Activated CD8-positive, alpha-beta memory T cell treated with anti-CD3 and anti-CD28 coated beads, Interleukin-2, amount 50 U/mL, for 4 hours (primary cell): ENCODE results near the gene DCLK2.

Experiments used
- DNase-seq: peaks from one replicate; pipeline ENCODE4 v3.0.0-alpha.2; 2020

DCLK2 gene

DNA sequence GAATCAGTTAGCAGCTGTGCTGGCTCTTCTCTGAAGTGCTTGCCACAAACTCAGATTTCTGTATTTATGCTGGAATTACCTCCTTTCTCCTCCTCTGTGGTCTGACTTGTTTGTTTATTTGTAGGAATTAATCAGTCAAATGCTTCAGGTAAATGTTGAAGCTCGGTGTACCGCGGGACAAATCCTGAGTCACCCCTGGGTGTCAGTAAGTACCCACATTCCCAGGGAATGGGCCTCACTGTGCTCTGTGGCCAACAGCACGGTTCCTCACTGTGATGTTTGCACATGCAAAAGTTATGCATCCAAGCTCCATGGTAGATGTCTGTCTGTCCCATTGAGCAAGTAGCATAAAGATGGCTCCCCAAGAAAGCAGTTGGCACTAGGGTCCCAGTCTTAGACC lies 169.9 kb downstream of the DCLK2 start:
- no peak for DNase-seq

DNA sequence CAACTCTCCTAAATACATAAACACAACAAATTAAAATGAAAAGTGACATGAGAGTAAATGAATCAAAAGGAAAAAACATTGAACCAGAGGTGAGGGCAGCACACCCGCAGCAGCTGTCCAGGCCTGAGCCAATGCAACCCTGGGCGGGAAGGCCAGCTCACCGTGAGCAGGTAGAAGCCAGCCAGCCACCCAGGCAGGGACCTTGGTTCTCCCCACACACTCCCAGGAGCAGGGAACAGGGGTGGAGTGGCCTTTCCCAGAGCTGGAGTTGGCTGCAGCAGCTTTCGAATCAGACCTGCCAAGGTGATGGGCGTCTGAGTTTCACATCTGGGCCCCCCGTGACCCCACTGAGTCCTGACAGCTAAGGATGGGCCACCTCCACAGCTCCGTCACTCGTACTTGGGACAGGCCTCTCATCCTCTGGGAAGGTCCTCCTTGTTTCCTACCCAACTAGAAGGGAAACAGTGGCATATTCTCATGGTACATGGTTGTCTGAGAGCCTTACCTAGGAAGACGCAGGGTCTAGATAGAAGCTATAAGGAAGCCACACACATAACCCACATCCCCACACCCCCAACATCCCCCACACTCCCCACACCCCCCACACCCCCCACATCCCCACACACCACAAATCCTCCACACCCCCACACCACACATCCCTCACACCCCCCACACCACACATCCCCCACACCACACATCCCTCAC lies 172.2 kb downstream of the DCLK2 start:
- no peak for DNase-seq

DNA sequence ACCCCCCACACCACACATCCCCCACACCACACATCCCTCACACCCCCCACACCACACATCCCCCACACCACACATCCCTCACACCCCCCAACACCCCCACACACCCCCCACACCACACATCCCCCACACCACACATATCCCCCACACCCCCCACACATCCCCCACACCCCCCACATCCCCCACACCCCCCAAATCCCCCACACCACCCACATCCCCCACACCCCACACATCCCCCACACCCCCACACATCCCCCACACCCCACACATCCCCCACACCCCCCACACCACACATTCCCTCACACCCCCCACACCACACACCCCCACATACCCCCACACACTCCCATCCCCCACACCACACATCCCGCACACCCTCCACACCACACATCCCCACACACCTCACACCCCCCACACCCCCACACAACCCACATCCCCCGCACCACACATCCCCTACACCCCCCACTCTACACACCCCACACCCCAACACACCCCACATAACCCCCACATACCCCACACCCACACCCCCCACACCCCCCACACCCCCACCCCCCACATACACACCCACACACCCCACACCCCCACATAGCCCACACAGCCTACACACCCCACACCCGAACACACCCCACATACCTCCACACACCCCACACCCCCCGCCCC lies 172.9 kb downstream of the DCLK2 start:
- no peak for DNase-seq

DNA sequence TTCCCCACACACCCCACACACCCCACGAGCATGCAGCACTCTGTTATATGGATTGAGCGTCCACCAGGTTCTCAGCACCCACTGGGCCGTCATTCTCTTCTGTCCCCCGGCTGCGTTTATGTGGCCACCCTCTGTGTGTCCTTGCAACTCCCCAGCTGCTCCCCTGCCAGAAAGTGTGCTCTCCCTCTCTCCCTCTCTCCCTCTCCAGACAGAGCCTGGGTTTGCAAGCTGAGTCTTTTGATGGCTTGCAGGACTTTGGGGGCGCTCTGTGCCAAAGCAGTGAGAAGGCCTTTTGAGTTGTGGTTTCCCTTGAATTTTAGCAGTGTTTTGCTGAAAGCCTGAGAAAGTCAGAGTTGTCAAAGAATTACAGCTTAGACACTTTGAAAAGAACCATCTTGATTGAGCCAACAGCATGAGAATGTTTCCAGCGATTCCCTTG lies 173.5 kb downstream of the DCLK2 start:
- no peak for DNase-seq

DNA sequence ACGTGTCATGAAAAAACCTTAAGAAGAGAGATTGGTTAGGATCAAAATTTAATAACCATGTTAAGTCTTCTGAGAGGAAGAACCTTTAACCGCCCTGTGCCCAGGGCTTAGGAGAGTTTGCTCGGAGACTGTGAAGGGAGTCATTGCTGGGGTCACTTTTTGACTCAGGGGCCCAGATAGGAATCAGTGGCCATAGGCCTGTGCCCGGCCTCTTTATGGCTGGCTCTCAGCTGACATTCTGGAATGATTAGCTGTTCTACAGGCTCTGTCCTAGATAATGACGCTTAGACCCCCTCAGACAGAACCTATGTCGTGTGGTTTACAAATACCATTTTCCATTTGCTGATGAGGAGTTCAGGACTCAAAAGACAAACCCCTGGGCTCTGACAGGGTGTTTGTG lies 174.1 kb downstream of the DCLK2 start:
- DNase-seq = no peak

DNA sequence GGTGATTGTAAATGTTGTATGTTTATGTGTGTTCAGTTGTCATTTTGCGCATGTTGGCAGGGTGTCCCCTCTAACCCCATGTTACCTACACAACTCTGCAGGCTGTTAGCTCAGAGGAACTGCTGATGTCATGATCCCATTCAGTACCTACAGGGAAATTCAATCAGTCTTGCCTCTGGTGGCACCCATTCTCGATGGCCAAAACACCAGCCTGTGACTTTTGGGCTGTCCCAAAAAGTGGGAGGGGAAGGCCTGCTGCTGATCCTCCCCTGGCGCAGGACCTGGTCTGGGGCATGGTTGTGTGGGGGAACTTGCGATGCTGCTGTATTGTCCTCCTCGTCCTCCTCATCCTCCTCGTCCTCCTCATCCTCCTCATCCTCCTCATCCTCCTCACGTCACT lies 174.5 kb downstream of the DCLK2 start:
- no peak for DNase-seq

DNA sequence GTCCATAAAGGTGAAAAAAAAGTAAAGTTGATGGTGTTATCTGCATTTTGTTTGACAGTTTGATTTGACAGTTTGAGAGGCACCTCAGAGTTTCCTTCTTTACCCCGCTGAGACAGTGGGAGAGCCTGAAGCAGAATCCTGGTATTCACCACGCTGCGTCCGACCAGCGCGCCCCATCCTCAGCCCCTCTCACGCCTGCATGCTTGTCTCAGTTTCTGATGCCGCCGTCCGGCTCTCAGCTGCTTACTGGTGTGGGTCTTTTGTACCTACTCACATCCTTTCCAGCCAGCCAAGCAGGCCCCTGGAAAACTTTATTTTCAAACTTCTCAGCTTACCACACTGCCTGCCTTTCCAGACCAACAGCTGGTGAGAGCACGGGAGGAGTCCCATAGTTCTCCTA lies 175.2 kb downstream of the DCLK2 start:
- no peak for DNase-seq

DNA sequence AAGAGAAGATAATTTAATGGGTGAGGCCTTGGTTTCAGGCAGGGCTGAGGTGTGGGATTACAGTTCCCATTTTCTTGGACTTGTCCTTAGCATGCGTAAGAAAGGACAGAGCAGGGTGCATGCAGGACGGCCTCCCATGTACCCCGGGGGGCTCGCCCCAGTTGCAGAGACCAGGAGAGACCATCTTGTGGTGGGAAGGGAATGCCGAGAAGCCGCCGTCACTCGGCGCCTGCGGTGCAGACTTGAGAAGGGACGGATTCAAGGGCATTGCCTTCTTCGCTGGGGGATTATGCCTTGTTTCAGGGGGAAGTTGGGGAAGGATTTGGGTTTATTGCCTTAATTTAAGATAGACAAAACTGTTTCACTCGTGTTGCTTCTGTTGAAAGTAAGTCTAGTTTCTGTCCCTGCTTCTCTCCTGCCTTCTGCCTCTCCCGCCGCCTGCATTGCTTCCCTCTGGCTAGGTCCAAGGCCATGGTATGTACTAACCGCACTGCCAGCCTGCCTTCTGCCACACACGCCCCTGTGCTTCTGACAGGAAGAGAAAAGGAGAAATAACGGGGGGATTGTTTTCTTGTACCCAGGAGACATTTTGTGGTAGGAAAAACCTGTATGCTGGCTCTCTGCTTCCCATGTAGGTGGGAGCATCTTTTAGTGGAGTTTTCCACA lies 175.9 kb downstream of the DCLK2 start:
- no peak for DNase-seq

DNA sequence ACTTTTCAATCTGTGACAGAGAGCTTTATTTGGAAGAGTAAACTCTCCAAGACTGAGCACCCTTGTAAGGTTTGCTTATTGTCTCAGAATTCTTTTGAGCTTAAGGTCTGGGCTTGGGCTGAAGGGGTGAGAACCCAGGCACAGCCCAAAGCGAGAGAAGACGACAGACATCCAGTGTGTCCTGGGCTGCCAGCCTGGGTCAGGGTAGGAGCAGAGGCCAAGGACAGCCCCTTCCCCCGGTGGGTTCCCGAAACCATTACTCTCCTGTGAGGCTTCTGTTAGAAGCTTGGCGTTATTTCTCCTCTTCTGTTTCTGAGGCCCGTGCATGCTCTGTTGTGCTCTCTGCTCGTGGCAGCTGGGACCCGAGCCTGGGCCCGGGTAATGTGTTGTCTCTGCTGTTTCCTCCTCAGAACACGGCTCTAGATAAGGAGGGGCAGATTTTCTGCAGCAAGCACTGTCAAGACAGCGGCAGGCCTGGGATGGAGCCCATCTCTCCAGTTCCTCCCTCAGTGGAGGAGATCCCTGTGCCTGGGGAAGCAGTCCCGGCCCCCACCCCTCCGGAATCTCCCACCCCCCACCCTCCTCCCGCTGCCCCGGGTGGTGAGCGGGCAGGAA lies 177.5 kb downstream of the DCLK2 start:
- no peak for DNase-seq

DNA sequence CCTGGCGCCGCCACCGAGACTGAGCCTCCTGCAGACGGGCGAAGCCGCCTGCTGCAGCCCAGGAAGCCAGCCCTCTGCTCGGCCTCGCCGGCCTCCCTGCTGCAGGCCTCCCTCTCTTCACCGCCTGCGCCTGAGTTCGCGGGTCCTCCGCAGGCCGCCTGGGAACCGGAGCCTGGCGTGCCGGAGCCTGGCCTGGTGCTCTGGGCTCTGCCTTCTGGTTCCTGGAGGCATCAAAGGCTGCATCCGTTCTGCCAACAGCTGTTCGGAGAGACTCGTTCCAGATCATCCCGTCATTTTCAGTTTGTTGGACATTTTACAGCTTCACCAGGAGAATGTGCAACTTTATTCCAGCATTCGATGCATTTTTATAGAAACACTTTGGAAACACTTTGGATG lies 178.0 kb downstream of the DCLK2 start:
- DNase-seq = no peak

DNA sequence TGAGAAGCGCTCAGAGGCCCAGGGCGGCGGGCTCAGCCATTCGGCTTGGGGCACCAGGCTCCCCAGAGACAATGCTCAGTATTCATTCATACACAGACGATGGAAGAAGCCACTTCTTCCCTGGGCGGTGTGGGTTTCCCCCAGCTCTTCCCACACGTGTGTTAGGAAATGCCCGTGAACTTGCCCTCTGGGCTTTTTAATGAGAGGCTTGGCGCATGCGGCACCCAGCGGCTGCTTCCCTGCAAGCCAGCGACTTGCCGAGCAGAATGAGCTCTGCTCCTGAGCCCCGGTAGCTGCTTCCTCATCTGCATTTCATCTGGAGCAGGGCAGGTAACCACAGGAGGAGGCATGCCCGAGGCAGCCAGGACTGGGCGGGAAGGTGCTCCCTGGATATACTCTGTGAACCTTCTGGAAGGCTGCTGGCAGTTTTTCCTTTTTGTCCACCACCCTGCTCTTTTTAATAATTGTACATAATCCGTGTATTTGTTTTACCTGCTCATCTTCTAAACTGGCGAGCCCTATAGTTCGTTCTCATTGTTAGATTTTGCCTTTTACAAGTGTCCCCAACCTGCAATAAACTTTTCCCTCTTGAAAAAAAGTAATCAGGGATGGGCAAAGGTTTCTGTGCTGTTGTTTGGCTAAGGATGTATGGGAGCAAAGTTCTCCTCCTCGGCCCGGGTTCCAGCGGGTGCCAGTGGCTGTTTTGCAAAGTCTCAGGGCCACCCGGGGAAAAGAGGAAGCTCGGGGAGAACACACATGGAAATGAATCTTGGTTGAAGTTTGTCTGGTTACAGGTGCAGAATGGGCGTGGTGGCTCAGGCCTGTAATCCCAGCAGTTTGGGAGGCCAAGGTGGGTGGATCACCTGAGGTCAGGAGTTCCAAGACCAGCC lies 178.8 kb downstream of the DCLK2 start:
- no peak for DNase-seq

DNA sequence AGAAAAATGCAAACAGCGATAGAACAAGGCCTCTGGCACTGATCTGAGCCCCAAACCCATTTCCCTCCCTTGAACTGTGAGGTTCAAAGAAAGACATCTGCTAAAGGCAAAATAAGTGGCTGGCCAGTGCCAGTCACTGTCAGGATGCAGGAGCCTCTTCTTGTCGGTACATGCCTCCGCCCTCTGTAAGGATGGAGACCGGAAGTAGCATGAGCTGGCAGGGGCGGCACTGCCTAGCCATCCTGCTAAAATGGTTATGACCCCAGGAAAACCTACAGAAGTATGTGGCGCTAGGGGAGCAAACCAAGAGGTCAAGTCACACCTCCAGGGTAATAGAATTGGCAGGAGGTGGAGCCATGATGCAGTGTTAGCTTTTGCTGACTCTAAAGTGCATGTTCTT lies 180.3 kb downstream of the DCLK2 start:
- no peak for DNase-seq

DNA sequence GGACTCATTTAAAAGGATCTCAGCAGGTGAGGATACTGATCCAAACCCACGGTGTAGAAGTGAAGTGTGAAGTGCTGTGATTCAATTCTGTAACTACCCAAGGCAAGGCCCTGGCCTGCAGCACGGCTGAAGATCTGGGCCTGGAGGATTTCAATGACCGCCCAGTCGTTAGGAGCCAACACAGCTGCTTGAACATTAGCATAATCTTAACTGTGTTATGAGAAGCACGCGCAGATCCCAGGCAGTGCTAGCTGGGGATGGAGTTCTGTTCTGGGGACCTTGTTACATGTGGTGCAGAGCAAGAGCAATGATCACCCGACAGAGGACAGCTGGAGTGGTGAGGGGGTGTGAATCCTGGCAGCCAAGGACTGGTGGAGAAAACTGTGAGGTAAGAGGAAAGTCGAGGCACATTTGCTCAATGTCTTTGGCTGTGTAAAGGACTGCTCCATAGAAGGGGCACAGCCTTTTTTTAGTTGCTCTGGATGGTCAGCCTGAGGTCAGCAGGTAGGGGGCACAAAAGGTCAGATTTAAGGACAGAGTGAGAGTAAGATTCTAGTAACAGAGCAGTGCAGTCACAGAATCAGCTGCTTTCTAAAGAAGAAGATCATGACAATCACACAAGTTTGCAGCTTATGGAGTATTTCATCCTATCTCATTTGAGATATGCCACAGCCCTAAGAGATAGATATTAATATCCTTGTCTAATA lies 181.8 kb downstream of the DCLK2 start:
- no peak for DNase-seq

DNA sequence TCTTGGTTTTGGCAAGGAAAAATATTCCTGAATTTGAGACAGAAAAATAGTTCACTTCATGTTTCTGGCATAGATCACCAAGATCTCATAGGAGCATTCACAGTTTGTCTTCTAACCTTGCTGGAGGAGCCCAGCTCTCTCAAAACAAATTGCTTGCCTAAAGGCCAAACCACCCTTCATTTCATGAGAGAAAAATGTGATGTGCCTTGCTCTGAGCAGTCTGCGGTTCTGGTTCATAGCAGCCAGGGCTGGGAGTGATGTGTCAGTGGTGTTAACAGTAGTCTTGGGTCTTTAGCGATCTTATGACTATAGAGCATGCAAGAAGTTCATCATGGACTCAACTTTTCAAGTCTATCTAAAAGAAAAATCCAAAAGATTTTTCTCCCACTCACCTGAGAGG lies 183.3 kb downstream of the DCLK2 start:
- no peak for DNase-seq

DNA sequence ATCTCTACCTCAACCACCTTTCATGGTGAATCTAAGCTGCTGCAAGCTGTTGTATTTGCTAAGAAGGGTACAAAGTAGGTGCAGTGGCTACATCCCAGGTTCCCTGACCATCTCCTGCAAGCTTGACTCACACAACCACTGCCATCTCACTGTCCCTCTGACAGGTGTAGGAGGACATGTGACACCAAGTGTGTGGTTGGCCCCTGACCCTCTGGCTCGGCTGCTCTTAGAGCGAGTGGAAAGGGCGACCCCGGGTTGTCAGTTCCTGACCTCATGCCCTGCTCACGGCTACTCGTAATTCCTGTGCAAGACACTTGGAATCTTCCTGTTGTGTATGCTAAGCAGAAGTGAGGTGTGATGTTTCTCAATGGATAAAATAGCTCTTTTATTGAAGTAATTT lies 184.4 kb downstream of the DCLK2 start:
- DNase-seq = no peak

DNA sequence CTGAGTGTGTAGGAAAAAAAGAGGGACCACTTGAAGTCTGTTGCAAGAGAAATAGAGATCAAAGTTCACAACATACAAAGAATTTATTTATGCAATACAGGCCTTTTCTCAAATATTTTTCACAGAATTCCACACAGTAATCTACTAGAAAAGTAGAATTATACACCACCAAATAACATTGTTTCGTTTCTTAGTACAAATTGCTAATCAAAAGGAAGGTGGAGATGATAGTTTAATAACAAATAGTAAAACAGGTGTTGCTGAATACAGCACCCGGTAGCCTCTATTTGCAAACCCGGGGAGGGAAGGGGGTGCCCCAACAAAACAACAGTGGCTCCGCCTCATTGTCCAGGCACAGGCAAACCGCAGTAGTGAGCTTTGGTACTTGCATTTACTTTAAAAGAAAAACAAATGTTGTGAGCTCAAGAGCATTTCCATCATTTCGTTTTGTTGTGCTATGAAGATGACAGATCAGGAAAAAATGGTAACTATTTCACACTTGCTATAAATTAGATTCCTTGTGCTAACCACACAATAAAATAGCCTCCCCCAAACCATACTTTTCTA lies 186.4 kb downstream of the DCLK2 start:
- no peak for DNase-seq

DNA sequence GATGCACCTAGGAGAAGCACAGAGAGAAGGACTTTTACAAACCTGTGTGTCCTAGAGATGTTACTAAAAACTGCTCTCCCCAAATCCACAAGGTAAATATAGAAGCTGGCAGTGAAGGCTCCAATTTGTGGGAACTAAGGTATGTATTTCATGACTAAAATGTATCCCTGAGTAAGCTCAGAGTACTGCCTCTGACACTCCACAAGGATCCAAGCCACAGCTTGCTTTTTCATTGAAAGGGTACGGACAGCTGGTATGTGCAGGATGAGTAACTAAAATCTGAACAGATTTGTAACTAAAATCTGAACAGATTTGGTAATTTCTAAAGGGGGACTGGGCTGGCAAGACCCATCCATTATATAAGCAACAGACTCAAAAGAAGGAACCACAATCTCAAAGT lies 187.6 kb downstream of the DCLK2 start:
- DNase-seq = no peak

DNA sequence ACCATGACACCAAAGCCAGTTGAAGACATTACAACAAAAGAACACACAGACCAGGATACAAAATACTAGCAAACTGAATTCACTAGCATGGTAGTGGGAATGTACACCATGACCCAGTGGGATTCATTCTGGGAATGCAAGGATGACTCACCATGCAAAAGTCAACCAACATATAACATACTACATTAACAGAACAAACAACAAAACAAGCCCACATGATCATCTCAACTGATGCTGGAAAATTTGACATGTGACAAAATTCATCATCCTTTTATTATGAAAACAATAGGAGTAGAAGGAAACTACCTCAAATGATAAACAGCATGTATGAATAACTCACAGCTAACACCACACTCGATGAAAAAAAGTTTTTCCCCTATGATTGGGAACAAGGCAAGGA lies 190.2 kb downstream of the DCLK2 start:
- DNase-seq = no peak

DNA sequence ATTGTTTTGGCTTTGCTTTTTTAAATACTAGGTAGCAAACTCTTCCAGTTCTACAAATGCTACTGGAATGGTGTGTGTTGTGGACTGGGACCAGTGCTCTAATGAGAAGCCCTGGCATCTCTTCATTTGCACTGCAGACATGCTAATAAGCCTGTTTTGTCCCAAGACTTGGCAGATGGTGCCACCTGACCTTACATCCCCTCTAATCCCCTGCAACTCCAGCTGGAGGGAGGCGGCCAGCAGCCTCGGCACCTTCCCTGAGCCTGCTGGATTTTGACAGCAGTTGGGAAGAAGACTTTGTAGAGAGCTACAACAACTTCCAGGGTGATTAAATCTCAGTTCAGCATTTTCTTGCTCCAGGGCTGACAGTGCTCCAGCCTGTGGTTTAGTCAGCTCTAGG lies 200.0 kb downstream of the DCLK2 start:
- DNase-seq = no peak

DNA sequence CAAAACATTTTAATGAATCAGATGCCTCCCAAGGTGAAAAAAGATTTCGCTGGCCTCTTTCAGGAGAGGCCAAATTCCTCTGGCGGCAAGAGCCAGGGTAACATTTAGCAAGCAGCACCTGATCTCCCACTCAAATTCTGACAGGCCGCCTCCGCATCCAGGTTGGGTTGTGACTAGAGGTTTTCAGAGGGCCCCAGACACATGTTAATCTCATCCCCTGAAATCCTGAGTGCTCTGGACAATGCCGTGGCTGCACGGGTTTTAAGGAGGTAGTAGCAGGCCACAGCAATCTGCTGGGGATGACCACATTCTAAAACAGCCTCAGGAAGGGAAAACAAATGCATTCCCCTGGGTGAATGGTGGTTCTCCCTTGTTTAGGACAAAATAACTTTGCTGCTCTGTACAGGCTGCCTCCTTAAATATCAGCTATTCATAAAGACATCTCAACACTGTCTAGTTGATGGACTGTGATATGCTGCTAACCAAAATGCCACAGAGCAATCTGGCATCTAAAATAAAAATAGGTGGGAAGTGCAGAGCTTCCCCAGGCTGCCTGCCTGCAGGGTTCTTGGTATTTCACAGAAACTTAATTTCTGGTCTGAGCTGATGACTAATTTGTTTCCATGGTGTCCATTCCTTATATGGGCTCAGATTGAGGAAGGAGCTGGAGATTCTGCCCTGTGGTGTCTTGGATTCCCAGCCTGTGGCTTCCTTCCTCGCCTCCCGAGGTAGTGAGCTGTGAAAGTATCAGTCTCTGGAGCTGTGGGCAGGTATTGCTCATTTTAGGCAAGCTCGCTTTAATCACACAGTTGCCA lies 202.0 kb downstream of the DCLK2 start:
- DNase-seq = no peak

DNA sequence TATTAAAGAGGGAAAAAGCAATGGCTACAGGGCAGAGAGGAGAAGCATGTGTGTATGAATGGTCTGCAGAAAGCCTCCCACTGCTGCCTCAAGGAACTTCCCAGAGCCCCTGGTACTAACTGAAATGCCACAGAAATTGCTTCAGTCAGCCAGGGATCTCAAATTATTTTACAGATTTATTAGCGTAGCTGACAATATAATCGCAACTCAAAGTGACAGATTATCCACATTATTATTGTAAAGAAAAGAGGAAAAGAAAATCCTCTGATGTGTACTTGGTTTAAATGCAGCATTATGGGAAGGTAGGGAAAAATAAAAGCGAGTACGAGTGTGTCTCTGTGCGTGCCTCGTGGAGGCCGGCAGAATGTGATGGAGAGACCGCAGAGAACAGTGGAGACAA lies 202.7 kb downstream of the DCLK2 start:
- no peak for DNase-seq
